ENCODE results near the gene HAPLN3. TPM values are rescaled to one million over a fixed set of nuclear protein-coding genes. Genes with fewer than 3 reads are reported as not detected.

HAPLN3 gene
- total RNA-seq, 6 donors from 2014 or later, result 1.7 to 23.0 (median 4.6) TPM

DNA sequence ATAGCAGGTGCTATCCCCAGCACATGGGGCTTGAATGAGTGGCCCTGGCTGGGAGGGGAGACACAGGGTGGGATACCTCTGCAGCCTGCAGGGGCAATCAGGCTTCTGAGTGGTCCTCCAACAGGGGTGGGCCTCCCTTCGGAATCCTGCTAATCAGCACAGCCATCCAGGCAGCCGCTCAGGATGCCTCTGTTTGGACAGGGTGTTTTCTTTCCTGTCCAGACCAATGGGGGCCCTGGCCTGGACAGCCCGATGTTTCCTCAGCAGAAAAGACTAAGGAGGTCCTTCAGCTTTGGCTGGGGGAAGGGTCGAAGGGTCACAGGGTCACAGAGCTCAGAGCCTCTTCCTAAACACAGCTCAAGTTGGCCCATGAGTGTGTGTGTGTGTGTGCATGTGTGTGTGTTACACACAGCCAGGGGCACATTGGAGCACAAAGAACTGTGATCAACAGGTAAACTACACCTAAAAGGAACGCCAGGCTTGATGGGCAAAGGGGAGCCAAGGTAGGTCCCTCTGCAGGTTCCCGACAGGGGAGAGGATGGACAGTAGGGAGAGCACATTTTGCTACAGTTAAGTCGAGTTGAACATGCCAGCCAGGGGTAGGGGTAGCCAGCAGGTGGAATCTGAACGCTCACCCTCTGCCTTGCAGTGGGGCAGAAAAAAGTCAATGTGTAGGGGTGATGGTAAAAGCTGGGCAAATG is 1.1 kb upstream of the HAPLN3 start:
- 58 to 69% methylated on average over 7 to 8 of the region's 8 CpGs for WGBS, 2 donors

DNA sequence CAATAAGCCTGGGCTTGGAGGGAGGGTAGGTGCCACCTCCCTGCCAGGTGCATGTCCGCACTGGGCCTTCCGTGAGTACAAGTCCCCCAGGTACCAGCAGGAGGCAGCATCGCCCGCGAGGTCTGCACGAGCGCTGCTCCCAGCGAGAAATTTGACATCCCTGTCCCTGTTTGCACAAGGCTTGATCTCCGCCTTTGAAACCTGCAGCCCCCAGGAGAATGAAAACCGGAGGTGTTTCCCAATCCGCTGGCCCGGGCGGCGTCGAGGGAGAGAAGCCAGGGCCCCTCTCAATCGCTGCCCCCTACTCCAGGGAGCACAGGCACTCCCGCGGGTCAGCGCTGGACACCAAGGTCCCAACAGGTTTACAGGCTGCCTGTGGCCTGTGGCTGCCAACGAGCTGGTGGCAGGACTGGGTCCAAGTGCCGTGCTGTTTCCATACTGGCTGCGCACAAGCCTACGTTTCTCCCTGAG is 961 bp downstream of the HAPLN3 start:
- Histone ChIP-seq H3K4me1 (peaks cover 26 to 38% (median 30%) of the 10 kb centered on the region in 4 donors), H3K4me3 (peak overlapping the region; percentile 43 to 63 (median 49)), H3K27ac (peak overlapping the region in 1 of 4 donors; percentile 43), H3K9me3 (no peaks in the 10 kb centered on the region), H3K36me3 (peaks cover 0 to 5% (median 3%) of the 10 kb centered on the region in 4 donors), H3K27me3 (peaks cover 0 to 13% (median 2%) of the 10 kb centered on the region in 4 donors)
- ATAC-seq (ENCODE audit: low FRiP score in 2 of 2) (peak; percentile 13 to 41), DNase-seq (peak; percentile 67 to 88)
- TF ChIP-seq POLR2AphosphoS5 (IDR thresholded peaks at IDR 0.05), result no peak
- TF ChIP-seq, protein P1, sequence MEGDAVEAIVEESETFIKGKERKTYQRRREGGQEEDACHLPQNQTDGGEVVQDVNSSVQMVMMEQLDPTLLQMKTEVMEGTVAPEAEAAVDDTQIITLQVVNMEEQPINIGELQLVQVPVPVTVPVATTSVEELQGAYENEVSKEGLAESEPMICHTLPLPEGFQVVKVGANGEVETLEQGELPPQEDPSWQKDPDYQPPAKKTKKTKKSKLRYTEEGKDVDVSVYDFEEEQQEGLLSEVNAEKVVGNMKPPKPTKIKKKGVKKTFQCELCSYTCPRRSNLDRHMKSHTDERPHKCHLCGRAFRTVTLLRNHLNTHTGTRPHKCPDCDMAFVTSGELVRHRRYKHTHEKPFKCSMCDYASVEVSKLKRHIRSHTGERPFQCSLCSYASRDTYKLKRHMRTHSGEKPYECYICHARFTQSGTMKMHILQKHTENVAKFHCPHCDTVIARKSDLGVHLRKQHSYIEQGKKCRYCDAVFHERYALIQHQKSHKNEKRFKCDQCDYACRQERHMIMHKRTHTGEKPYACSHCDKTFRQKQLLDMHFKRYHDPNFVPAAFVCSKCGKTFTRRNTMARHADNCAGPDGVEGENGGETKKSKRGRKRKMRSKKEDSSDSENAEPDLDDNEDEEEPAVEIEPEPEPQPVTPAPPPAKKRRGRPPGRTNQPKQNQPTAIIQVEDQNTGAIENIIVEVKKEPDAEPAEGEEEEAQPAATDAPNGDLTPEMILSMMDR (IDR thresholded peaks at IDR 0.05), result peak; percentile 49 to 72 (median 64)
- WGBS, 2 donors, result 0 to 8% methylated on average over 7 to 22 of the region's 23 CpGs

More for the DNA sequence above, 1.1 kb upstream of the HAPLN3 start:
- TF ChIP-seq POLR2A (IDR thresholded peaks at IDR 0.05) (no peak), EP300 (IDR thresholded peaks at IDR 0.05) (no peak), POLR2AphosphoS5 (IDR thresholded peaks at IDR 0.05) (no peak)
- TF ChIP-seq, protein P1 (IDR thresholded peaks at IDR 0.05), result no peak
- DNase-seq (no peak), ATAC-seq (ENCODE audit: low FRiP score in 2 of 2) (no peak)
- peak overlapping the region in 3 of 4 donors; percentile 17 to 54 (median 54) for H3K27ac ChIP-seq
- H3K4me3 ChIP-seq, result no peak overlapping the region
- H3K27me3 ChIP-seq, result peaks cover 0 to 13% (median 2%) of the 10 kb centered on the region in 4 donors
- H3K4me1 ChIP-seq, result peaks cover 26 to 38% (median 30%) of the 10 kb centered on the region in 4 donors
- H3K36me3 ChIP-seq, result peaks cover 0 to 20% (median 11%) of the 10 kb centered on the region in 4 donors
- no peaks in the 10 kb centered on the region for H3K9me3 ChIP-seq

DNA sequence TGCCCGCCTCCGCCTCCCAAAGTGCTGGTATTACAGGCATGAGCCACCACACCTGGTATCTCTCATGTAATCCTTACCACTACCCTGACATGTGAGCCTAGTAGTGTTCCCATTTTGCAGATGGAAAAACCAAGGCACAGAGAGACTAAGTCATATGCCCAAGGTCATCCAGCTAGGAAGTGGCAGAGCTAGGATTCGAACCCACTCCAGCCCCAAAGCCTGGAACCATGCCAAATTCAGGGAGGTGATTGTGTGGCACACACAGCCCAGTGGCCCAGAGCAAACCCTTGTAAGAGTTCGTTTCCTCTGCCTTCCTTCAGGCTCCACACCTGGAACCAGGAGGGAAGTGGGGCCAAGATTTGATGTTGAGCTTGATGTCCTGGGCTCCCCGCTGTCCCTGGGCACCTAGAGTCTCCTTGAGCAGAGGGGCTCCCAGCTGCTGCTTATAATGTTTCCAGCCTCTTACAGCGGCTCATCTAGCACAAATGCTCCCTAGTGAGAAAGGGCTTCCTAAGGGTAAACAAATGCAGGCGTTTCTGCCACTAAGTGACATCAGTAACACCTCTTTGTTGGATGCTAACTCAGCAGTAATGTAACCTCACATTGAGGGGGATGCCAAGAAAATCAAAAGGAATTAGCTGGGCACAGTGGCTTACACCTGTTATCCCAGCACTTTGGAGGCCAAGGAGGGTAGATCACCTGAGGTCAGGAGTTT is 3.6 kb downstream of the HAPLN3 start:
- 72 to 82% methylated on average over 7 of the region's 7 CpGs for WGBS, 2 donors
- no peak for DNase-seq

DNA sequence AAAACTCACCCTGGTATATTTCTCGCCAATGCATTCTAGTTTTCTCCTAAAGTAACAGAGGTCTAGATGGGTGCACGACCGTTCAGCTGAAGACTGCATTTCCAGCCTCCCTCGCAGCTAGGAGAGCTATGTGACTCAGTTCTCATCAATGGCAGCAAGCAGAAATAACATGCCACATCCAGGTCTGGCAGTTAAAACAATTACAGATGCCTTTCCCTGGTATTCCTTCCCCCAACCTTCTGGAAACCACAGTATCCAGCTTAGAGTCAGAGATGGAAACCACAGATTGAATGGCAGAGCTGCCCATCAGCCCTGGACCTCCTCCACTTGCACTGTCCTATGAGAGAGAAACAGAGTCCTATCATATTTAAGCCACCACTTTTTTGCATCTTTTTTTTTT is 4.8 kb downstream of the HAPLN3 start:
- H3K36me3 ChIP-seq, result no peaks in the 10 kb centered on the region
- 85 to 90% methylated on average over 4 of the region's 4 CpGs for WGBS, 2 donors
- H3K4me3 ChIP-seq, result no peak overlapping the region

More for the DNA sequence above, 3.6 kb downstream of the HAPLN3 start:
- TF ChIP-seq EP300 (IDR thresholded peaks at IDR 0.05), result no peak
- TF ChIP-seq POLR2A (IDR thresholded peaks at IDR 0.05), result no peak
- no peak for TF ChIP-seq POLR2AphosphoS5 (IDR thresholded peaks at IDR 0.05)
- TF ChIP-seq, protein P1 (IDR thresholded peaks at IDR 0.05), result no peak
- H3K36me3 ChIP-seq, result no peaks in the 10 kb centered on the region
- H3K4me1 ChIP-seq, result peaks cover 16 to 26% (median 19%) of the 10 kb centered on the region in 4 donors
- peaks cover 0 to 13% (median 2%) of the 10 kb centered on the region in 4 donors for H3K27me3 ChIP-seq
- no peak overlapping the region for H3K4me3 ChIP-seq
- no peaks in the 10 kb centered on the region for H3K9me3 ChIP-seq
- no peak for ATAC-seq (ENCODE audit: low FRiP score in 2 of 2)
- H3K27ac ChIP-seq, result no peak overlapping the region

More for the DNA sequence above, 4.8 kb downstream of the HAPLN3 start:
- ATAC-seq (ENCODE audit: low FRiP score in 2 of 2) (no peak), DNase-seq (no peak)
- H3K27me3 ChIP-seq, result peaks cover 0 to 13% (median 2%) of the 10 kb centered on the region in 4 donors
- no peaks in the 10 kb centered on the region for H3K9me3 ChIP-seq
- no peak overlapping the region for H3K27ac ChIP-seq
- TF ChIP-seq POLR2AphosphoS5 (IDR thresholded peaks at IDR 0.05) (no peak), EP300 (IDR thresholded peaks at IDR 0.05) (no peak)
- TF ChIP-seq, protein P1 (IDR thresholded peaks at IDR 0.05), result no peak
- H3K4me1 ChIP-seq, result peaks cover 13 to 16% (median 15%) of the 10 kb centered on the region in 4 donors

All from upper lobe of left lung (tissue), 6 donors.